Measurements from ENCODE around the gene NLK. TPM values are rescaled to one million over a fixed set of nuclear protein-coding genes. Genes with fewer than 3 reads are reported as not detected.

NLK gene
- total and polyA plus RNA-seq, 7 donors: 4.0 to 13.0 (median 8.1) TPM

DNA sequence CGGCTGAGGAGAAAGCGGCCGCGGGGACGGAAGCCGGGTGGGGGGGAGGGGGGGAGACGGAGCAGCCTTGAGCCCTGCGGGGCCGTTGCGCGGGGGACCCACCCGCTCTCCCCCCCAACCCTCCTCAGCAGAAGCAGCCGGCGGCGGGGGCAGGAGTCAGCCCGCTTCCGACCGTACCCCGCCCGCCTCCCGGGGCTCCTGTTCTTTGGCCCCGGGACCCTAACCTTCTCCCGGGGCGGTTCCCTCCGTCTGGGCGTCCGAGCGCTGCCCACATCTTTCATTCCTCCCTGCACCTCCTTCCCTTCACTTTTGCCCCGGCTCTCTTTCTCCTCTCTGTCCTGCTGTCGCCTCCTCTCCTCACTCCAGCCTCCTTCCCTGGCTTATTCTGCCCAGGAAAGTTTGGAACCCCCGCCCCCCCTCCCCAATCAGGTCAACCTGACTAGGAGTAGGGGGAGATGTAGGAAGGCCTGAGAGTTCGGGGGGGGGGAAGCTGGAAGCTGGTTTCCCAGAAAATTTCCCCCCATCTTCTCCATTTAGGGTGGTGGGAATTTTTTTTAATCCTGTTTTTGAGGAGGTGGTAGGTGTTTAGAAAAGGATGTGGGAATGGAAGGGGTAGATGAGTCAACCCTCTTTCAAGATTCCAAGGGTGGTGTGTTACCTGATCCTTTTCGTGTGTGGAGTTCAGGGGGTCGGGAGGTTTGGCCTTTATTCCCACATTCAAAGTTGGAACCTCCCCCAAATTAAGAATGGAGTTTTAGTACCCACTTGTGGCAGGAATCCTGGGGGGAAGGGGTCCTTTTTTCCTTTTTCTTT lies 427 bp upstream of the NLK start:
- 0 to 9% (median 2%) methylated on average over 9 to 34 of the region's 34 CpGs for WGBS, 3 donors
- DNase-seq (no peak), ATAC-seq (peak; percentile 1 to 26 (median 12))
- intact Hi-C loops (cut with DNase I): loop anchor here in 1 of 2 donors (5.0 kb wide), 1 partner anchor 275 kb away; the partner anchor contains the start of gene TMEM97
- peak overlapping the region; percentile 89 for H3K27ac ChIP-seq
- H3K36me3 ChIP-seq (ENCODE audit: insufficient read depth in 1 of 2, low read depth in 1 of 2): no peaks in the 10 kb centered on the region
- H3K27me3 ChIP-seq (ENCODE audit: insufficient read depth in 3 of 3, low read length in 2 of 3): no peaks in the 10 kb centered on the region
- H3K9me3 ChIP-seq: no peaks in the 10 kb centered on the region
- TF ChIP-seq, protein P1, sequence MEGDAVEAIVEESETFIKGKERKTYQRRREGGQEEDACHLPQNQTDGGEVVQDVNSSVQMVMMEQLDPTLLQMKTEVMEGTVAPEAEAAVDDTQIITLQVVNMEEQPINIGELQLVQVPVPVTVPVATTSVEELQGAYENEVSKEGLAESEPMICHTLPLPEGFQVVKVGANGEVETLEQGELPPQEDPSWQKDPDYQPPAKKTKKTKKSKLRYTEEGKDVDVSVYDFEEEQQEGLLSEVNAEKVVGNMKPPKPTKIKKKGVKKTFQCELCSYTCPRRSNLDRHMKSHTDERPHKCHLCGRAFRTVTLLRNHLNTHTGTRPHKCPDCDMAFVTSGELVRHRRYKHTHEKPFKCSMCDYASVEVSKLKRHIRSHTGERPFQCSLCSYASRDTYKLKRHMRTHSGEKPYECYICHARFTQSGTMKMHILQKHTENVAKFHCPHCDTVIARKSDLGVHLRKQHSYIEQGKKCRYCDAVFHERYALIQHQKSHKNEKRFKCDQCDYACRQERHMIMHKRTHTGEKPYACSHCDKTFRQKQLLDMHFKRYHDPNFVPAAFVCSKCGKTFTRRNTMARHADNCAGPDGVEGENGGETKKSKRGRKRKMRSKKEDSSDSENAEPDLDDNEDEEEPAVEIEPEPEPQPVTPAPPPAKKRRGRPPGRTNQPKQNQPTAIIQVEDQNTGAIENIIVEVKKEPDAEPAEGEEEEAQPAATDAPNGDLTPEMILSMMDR (IDR thresholded peaks at IDR 0.05): no peak
- H3K4me1 ChIP-seq: peaks cover 29% of the 10 kb centered on the region
- peak overlapping the region; percentile 94 for H3K4me3 ChIP-seq

DNA sequence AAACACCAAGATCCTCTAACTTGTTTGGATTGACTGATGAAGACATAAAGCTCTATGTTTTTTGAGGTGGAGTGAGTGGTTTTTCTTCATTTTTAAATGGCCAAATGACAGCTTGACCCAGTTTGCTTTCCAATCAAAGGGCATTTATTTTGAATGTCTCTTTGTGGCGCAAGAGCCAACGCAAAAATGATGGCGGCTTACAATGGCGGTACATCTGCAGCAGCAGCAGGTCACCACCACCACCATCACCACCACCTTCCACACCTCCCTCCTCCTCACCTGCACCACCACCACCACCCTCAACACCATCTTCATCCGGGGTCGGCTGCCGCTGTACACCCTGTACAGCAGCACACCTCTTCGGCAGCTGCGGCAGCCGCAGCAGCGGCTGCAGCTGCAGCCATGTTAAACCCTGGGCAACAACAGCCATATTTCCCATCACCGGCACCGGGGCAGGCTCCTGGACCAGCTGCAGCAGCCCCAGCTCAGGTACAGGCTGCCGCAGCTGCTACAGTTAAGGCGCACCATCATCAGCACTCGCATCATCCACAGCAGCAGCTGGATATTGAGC lies 329 bp downstream of the NLK start:
- no peak overlapping the region for H3K27ac ChIP-seq
- H3K9me3 ChIP-seq: no peaks in the 10 kb centered on the region
- peaks cover 35% of the 10 kb centered on the region for H3K4me1 ChIP-seq
- TF ChIP-seq, protein P1 (IDR thresholded peaks at IDR 0.05): no peak
- 96 to 99% (median 98%) methylated on average over 16 of the region's 16 CpGs for WGBS, 3 donors
- H3K27me3 ChIP-seq (ENCODE audit: insufficient read depth in 3 of 3, low read length in 2 of 3): no peaks in the 10 kb centered on the region
- ATAC-seq (no peak), DNase-seq (no peak)
- peak overlapping the region; percentile 94 for H3K4me3 ChIP-seq
- intact Hi-C loops (cut with DNase I): loop anchor here in 1 of 2 donors (5.0 kb wide), 1 partner anchor 274 kb away; the partner anchor contains the start of gene TMEM97
- H3K36me3 ChIP-seq (ENCODE audit: insufficient read depth in 1 of 2, low read depth in 1 of 2): no peaks in the 10 kb centered on the region

DNA sequence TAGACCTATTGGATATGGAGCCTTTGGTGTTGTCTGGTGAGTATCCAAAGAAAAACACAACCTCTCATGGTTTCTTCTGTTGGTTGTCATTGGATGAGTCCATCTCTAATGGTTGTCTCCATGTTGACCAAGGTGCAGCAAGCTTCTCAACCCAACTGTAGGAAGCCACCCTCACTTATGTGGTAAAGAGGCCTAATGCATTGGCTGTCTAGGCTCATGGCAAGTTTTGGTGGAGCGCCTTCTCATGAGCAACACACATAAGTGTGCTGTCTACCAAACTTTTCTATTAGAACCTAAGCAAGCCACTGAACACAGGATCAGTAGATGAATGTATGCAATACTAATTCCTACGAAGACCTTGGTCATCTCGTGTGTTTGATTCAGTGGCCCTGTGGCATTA lies 819 bp downstream of the NLK start:
- Histone ChIP-seq H3K9me3 (no peaks in the 10 kb centered on the region), H3K4me1 (peaks cover 35% of the 10 kb centered on the region), H3K4me3 (peak overlapping the region; percentile 25), H3K27me3 (ENCODE audit: insufficient read depth in 3 of 3, low read length in 2 of 3) (no peaks in the 10 kb centered on the region), H3K27ac (no peak overlapping the region), H3K36me3 (ENCODE audit: insufficient read depth in 1 of 2, low read depth in 1 of 2) (no peaks in the 10 kb centered on the region)
- DNase-seq (no peak), ATAC-seq (no peak)
- WGBS, 3 donors: 91 to 96% (median 96%) methylated on average over 3 of the region's 3 CpGs
- TF ChIP-seq, protein P1 (IDR thresholded peaks at IDR 0.05): no peak
- intact Hi-C loops (cut with DNase I): loop anchor here in 1 of 2 donors (5.0 kb wide), 1 partner anchor 274 kb away; the partner anchor contains the start of gene TMEM97

DNA sequence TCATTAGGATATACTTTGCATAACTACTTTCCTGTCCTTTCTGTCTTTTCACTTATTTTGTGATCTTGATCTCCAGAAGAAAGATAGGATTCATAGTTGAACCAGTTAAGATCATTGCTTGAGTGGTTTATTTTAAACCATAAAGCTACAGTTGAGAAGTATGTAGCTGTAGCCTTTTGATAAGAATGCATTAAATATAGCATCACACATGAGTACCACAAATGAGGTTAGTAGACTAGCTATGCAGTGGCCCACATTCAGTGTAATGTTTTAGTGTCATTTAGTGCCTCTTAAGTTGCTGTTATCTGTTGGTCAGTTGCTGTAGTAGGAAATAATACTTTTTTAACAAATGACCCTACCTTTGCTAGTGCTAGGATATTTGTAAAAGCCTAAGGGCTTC lies 1.3 kb downstream of the NLK start:
- Histone ChIP-seq H3K27ac (no peak overlapping the region), H3K9me3 (no peaks in the 10 kb centered on the region), H3K4me3 (peak overlapping the region; percentile 25), H3K36me3 (ENCODE audit: insufficient read depth in 1 of 2, low read depth in 1 of 2) (no peaks in the 10 kb centered on the region), H3K4me1 (peaks cover 35% of the 10 kb centered on the region), H3K27me3 (ENCODE audit: insufficient read depth in 3 of 3, low read length in 2 of 3) (no peaks in the 10 kb centered on the region)
- TF ChIP-seq, protein P1 (IDR thresholded peaks at IDR 0.05): no peak
- ATAC-seq (no peak), DNase-seq (no peak)
- intact Hi-C loops (cut with DNase I): loop anchor here in 1 of 2 donors (5.0 kb wide), 1 partner anchor 274 kb away; the partner anchor contains the start of gene TMEM97
